BLaER1 (cell line): ENCODE measurements around the gene TRIM47.
A peak's percentile ranks its signal among the peaks of the same experiment; 100 is the strongest.

Source experiments
- H3K27ac ChIP-seq: shearing (Covaris generic); formaldehyde crosslinking; 2 replicates; pipeline ENCODE4 v1.8.1; 2022
- H3K27me3 ChIP-seq: shearing (Covaris generic); formaldehyde crosslinking; 2 replicates; pipeline ENCODE4 v1.8.1; 2022
- H3K36me3 ChIP-seq: shearing (Covaris generic); formaldehyde crosslinking; 2 replicates; pipeline ENCODE4 v1.8.1; 2022
- H3K4me1 ChIP-seq: shearing (Covaris generic); formaldehyde crosslinking; 2 replicates; pipeline ENCODE4 v1.8.1; 2022
- H3K4me2 ChIP-seq: shearing (Covaris generic); formaldehyde crosslinking; 2 replicates; pipeline ENCODE4 v1.8.1; 2022
- H3K4me3 ChIP-seq: shearing (Covaris generic); formaldehyde crosslinking; 2 replicates; pipeline ENCODE4 v1.8.1; 2022
- H3K9ac ChIP-seq: shearing (Covaris generic); formaldehyde crosslinking; 2 replicates; pipeline ENCODE4 v1.8.1; 2022
- H3K9me3 ChIP-seq: shearing (Covaris generic); formaldehyde crosslinking; 2 replicates; pipeline ENCODE4 v1.8.1; 2022
- H4K20me1 ChIP-seq: shearing (Covaris generic); formaldehyde crosslinking; 2 replicates; pipeline ENCODE4 v1.8.1; 2022
- Cebpa-rat ChIP-seq: shearing (Covaris generic); IDR thresholded peaks from 2 replicates; pipeline ENCODE4 v1.8.1; 2022

TRIM47 gene

DNA sequence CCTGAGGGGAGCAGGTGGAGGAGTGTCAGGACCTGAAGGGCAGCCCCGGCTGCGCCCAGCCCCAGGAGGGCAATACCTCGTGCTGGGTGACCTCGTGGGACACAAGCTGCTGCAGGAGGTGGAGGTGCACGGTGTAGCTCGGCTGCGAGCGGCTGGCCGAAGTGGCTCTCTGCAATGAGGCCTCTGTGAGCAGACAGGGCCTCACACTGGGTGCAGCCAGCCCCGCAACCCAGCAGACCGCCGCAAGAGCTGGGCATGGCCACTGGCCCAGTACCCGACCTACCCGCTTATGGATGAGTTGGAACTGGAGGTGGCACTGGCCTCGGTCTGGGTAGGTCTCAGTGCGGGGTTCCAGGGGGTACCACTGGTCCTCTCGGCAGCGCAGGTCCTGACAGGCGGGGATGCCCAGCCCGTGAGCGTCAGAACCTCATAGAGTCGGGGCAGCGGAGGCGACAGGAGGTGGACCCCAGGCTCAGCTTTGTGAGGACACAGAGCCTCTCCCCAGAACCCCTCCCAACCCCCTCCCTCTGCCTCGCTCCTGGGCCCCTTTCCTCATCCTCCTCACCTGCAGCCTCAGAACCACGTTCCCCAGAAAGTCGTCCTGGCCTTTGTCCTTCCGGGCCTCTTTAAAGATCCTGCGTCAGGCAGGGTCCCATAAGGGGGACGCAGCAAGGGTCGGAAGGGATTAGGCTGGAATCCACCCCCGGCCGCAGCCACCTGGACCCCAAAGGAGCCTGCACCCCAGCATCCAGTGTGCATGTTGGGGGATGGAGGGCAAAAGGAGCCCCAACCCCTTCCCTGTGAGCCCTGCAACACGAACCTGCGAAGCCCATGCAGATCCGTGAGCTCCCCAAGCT lies 38.2 kb downstream of the TRIM47 start:
- Histone ChIP-seq H3K9ac (no peak overlapping the region), H3K36me3 (peaks cover 53% of the 10 kb centered on the region), H3K4me2 (no peak overlapping the region), H3K27me3 (no peaks in the 10 kb centered on the region), H3K27ac (no peak overlapping the region), H3K9me3 (no peaks in the 10 kb centered on the region), H3K4me1 (peaks cover 72% of the 10 kb centered on the region), H4K20me1 (no peaks in the 10 kb centered on the region), H3K4me3 (no peak overlapping the region)
- no peak for TF ChIP-seq Cebpa-rat

GRCh38 chr17:75838410-75838809 lies 40.0 kb downstream of the TRIM47 start:
- no peaks in the 10 kb centered on the region for H3K9me3 ChIP-seq
- no peak for TF ChIP-seq Cebpa-rat
- H3K4me1 ChIP-seq, result peaks cover 75% of the 10 kb centered on the region
- 0 out of 2 replicates have a peak overlapping the region, but pooled peaks have one; percentile 82 for H3K27ac ChIP-seq
- H3K27me3 ChIP-seq, result no peaks in the 10 kb centered on the region
- H3K4me3 ChIP-seq, result no peak overlapping the region
- H3K9ac ChIP-seq, result peak overlapping the region; percentile 45
- H3K4me2 ChIP-seq, result peak overlapping the region; percentile 91
- peaks cover 69% of the 10 kb centered on the region for H3K36me3 ChIP-seq
- H4K20me1 ChIP-seq, result peaks cover 7% of the 10 kb centered on the region; the same call in 1 of the 2 replicates

DNA sequence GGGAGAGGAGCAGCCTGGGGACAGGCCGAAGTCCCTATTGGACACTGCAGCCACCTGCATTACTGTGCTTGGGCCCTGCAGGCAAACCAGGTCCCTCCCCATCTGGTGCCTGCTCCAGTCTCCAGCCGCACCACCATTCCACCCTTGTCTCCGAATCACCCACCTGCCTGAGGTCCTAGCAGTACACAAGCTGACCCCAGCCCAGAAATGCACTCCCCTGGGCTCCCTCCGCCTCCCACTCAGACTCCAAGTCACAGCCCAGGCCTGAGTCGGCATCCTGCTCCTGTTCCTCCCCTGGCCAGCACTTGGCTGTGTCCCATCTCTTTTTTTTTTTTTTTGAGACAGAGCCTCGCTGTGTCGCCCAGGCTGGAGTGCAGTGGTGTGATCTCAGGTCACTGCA lies 40.5 kb downstream of the TRIM47 start:
- peak overlapping the region; percentile 45 for H3K9ac ChIP-seq
- H3K27me3 ChIP-seq, result no peaks in the 10 kb centered on the region
- H3K36me3 ChIP-seq, result peaks cover 70% of the 10 kb centered on the region
- TF ChIP-seq Cebpa-rat, result no peak
- H3K4me3 ChIP-seq, result no peak overlapping the region
- peaks cover 7% of the 10 kb centered on the region; the same call in 1 of the 2 replicates for H4K20me1 ChIP-seq
- peak overlapping the region; percentile 91 for H3K4me2 ChIP-seq
- peak overlapping the region; percentile 82 for H3K27ac ChIP-seq
- H3K9me3 ChIP-seq, result no peaks in the 10 kb centered on the region
- peaks cover 75% of the 10 kb centered on the region for H3K4me1 ChIP-seq

DNA sequence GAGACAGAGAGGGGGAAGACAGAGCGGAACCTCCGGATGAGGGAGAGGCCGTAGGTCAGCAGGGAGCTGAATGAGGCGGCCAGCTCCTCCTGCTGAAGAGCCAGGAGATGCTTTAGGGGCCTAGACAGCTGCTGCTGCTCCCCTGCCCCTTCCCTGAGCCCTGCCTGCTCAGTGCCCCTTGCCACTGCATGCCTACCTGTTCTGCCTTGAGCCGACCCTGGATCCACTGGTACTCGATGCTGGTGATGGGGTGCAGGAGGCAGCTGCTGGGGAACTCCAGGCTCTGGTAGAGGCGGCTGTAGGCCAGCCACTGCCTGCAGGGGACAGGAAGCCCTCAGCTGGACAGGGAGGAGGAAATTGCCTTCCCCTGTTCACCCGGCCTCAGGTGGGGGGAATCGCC lies 41.8 kb downstream of the TRIM47 start:
- H3K9ac ChIP-seq, result peak overlapping the region; percentile 57; the same call in 1 of the 2 replicates
- peaks cover 59% of the 10 kb centered on the region for H3K36me3 ChIP-seq
- peak overlapping the region; percentile 91 for H3K4me2 ChIP-seq

DNA sequence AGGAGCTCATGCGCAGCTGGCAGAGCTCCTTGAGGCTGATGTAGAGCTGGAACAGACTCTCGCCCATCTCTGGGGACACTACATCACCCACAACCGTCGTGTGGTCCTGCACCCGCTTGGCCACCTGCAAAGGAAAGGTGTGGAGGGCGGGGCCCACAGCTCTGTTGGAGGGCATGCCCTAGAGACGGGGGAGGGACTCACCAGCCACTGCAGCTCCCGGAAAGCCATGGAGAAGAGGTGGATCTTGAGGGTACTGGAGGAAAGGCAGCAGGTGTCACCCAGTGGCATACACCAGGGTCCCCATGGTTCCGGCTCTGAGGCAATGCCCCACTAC lies 42.8 kb downstream of the TRIM47 start:
- peaks cover 60% of the 10 kb centered on the region for H3K36me3 ChIP-seq
- TF ChIP-seq Cebpa-rat, result no peak

More for the DNA sequence above, 41.8 kb downstream of the TRIM47 start:
- TF ChIP-seq Cebpa-rat, result no peak
- Histone ChIP-seq H3K4me1 (peaks cover 77% of the 10 kb centered on the region), H3K27ac (peak overlapping the region; percentile 82), H3K9me3 (no peaks in the 10 kb centered on the region), H4K20me1 (peaks cover 7% of the 10 kb centered on the region; the same call in 1 of the 2 replicates), H3K4me3 (no peak overlapping the region), H3K27me3 (no peaks in the 10 kb centered on the region)

DNA sequence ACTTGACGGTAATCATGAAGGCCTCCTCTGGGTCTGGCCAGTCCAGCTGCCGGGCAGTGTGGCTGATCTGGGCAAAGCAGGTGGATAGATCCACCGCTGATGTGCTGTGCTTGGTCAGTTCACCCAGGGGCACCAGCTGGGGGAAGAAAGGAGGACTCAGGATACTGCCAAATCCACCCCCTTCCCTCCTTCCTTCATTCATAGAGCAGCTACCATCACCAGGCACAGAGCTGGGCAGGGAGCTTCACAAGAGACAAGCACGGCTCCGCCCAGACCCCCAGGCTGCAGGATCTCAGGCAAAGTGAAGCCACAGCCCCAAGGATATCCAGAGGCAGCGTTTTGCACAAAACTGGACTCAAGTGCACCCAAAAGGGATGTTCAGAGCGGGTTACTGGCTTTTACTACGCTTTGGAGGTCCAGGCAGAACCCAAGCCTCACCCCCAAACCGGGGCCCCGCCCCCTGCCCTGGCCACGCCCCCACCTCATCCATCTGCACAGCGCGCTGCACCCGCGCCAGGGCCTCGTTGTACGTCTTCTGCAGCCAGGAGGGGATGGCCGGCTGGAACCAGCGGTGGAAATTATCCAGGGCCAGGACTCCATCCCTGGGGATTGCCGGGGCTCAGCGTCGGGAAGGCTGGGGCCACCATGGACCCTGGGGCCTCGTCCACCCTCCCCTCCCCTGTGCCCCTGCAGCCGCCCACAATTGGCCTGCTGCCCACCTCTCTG lies 43.3 kb downstream of the TRIM47 start:
- peak overlapping the region; percentile 53; the same call in 1 of the 2 replicates for H3K9ac ChIP-seq
- H3K4me1 ChIP-seq, result peaks cover 85% of the 10 kb centered on the region
- no peak for TF ChIP-seq Cebpa-rat
- H3K27me3 ChIP-seq, result no peaks in the 10 kb centered on the region
- H3K4me2 ChIP-seq, result peak overlapping the region; percentile 91
- 0 out of 2 replicates have a peak overlapping the region, but pooled peaks have one; percentile 14 for H3K4me3 ChIP-seq
- H3K27ac ChIP-seq, result peak overlapping the region; percentile 82
- H3K36me3 ChIP-seq, result peaks cover 60% of the 10 kb centered on the region
- H3K9me3 ChIP-seq, result no peaks in the 10 kb centered on the region
- peaks cover 7% of the 10 kb centered on the region; the same call in 1 of the 2 replicates for H4K20me1 ChIP-seq

More for the DNA sequence above, 42.8 kb downstream of the TRIM47 start:
- H3K9ac ChIP-seq, result no peak overlapping the region
- H3K9me3 ChIP-seq, result no peaks in the 10 kb centered on the region
- H3K27ac ChIP-seq, result peak overlapping the region; percentile 82
- peak overlapping the region; percentile 91 for H3K4me2 ChIP-seq
- H3K4me3 ChIP-seq, result 0 out of 2 replicates have a peak overlapping the region, but pooled peaks have one; percentile 14
- H4K20me1 ChIP-seq, result peaks cover 7% of the 10 kb centered on the region; the same call in 1 of the 2 replicates
- H3K4me1 ChIP-seq, result peaks cover 84% of the 10 kb centered on the region
- no peaks in the 10 kb centered on the region for H3K27me3 ChIP-seq

GRCh38 chr17:75834279-75834920 lies 44.0 kb downstream of the TRIM47 start:
- Histone ChIP-seq H3K4me1 (peaks cover 91% of the 10 kb centered on the region), H3K27ac (peak overlapping the region; percentile 82), H3K4me3 (0 out of 2 replicates have a peak overlapping the region, but pooled peaks have one; percentile 14), H3K9me3 (no peaks in the 10 kb centered on the region), H4K20me1 (peaks cover 7% of the 10 kb centered on the region; the same call in 1 of the 2 replicates), H3K27me3 (no peaks in the 10 kb centered on the region), H3K4me2 (peak overlapping the region; percentile 91), H3K36me3 (peaks cover 60% of the 10 kb centered on the region), H3K9ac (peak overlapping the region; percentile 70; the same call in 1 of the 2 replicates)
- no peak for TF ChIP-seq Cebpa-rat

DNA sequence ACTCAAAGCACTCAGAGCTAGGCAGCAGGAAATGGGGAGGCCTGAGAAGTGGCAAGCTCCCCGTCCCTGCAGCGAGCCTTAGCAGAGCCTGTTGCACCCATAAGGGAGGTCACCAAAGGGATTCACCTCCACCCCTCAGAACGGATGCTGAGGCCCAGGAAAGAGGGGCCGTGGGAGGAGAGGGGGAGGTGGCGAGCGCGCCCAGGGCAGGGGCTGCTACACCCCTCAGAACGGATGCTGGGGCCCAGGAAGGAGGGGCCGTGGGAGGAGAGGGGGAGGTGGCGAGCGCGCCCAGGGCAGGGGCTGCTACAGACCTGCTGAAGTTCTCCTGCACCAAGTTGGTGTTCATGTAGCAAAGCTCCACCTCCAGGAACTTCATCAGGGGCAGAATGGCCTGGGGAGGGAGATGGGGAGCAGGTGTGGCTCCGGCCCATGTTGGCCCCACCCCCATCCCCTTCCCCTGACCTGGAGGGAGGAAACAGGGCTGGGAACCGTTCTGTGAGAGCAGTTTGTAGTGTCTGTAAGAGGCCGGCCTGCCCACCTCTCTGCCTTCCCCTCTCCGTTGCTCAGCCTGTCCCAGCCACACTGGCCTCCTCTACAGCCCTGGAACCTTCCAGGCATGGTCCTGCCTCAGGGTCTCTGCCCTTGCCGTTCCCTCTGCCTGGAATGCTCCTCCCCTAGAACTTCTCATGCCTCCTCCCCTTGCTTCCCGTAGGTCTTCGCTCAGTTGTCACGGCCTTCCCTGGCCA lies 45.6 kb downstream of the TRIM47 start:
- peak overlapping the region; percentile 82 for H3K27ac ChIP-seq
- no peaks in the 10 kb centered on the region for H3K27me3 ChIP-seq
- peaks cover 12% of the 10 kb centered on the region; the same call in 1 of the 2 replicates for H4K20me1 ChIP-seq
- no peaks in the 10 kb centered on the region for H3K9me3 ChIP-seq
- peak overlapping the region; percentile 91 for H3K4me2 ChIP-seq
- TF ChIP-seq Cebpa-rat, result no peak
- H3K9ac ChIP-seq, result peak overlapping the region; percentile 70
- H3K4me1 ChIP-seq, result peaks cover 94% of the 10 kb centered on the region
- peak overlapping the region; percentile 45 for H3K4me3 ChIP-seq
- H3K36me3 ChIP-seq, result peaks cover 62% of the 10 kb centered on the region

DNA sequence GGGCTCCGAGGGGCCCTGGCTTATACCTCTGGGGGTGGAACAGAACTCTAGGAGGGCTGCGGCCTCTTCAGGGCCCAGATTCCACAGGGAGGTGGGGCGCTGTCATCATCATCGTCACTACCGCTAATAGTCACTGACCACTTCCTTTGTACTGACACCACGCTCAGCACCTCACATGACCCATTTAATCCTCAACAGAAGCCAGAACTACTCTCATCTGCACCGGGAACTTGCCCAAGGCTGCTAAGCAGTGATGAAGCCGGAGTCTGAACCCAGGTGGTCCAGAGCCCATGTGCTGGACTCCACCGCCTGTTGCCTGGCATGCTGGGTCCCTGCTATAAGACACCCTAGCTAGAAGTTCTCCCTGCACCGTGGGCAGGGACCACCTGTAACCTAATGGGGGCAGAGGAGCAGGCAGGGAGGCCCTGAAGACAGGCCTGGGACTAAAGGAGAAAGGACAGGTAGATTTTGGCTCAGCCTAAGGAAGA lies 46.2 kb downstream of the TRIM47 start:
- Histone ChIP-seq H3K27me3 (no peaks in the 10 kb centered on the region), H3K27ac (peak overlapping the region; percentile 82), H3K9me3 (no peaks in the 10 kb centered on the region), H3K36me3 (peaks cover 65% of the 10 kb centered on the region), H3K4me1 (peaks cover 94% of the 10 kb centered on the region), H4K20me1 (peaks cover 14% of the 10 kb centered on the region), H3K4me2 (peak overlapping the region; percentile 91), H3K4me3 (peak overlapping the region; percentile 45), H3K9ac (peak overlapping the region; percentile 70)
- TF ChIP-seq Cebpa-rat, result no peak
